Measurements from ENCODE around the gene CEACAM5.

The CEACAM5 gene

GRCh38 chr19:41708481-41708880, at the start of gene CEACAM5:
CEACAM5 (plus strand) TSS chr19:41708626; CDS start chr19:41708732, 106 bp downstream.
- DNase-seq = no peak

GRCh38 chr19:41666075-41666474, 42.4 kb upstream of the CEACAM5 start:
- DNase-seq = no peak

- DNase-seq = no peak
Observed at GRCh38 chr19:41668315-41668714, 40.1 kb upstream of the CEACAM5 start.

GRCh38 chr19:41670755-41671154, 37.7 kb upstream of the CEACAM5 start:
- no peak for DNase-seq

- DNase-seq = no peak
Observed at GRCh38 chr19:41671486-41671885, 36.9 kb upstream of the CEACAM5 start.

- DNase-seq = no peak
Observed at GRCh38 chr19:41682437-41682836, 26.0 kb upstream of the CEACAM5 start.

- no peak for DNase-seq
Observed at GRCh38 chr19:41687419-41687818, 21.0 kb upstream of the CEACAM5 start.

GRCh38 chr19:41688098-41688497, 20.3 kb upstream of the CEACAM5 start, which contains the start of gene CEACAM7:
CEACAM7 (minus strand) TSS chr19:41688270; CDS start chr19:41688165, 105 bp downstream.
- DNase-seq = no peak

GRCh38 chr19:41688687-41689086, 19.7 kb upstream of the CEACAM5 start:
- no peak for DNase-seq

GRCh38 chr19:41689993-41690800, 18.2 kb upstream of the CEACAM5 start:
- DNase-seq = no peak

GRCh38 chr19:41690801-41691065, 17.7 kb upstream of the CEACAM5 start:
- no peak for DNase-seq

GRCh38 chr19:41691268-41691970, 17.0 kb upstream of the CEACAM5 start:
- no peak for DNase-seq

- no peak for DNase-seq
Observed at GRCh38 chr19:41694196-41694595, 14.2 kb upstream of the CEACAM5 start.

GRCh38 chr19:41694831-41695635, 13.4 kb upstream of the CEACAM5 start:
- DNase-seq = no peak

- DNase-seq = no peak
Observed at GRCh38 chr19:41695745-41696144, 12.7 kb upstream of the CEACAM5 start.

- DNase-seq = no peak
Observed at GRCh38 chr19:41696402-41697197, 11.8 kb upstream of the CEACAM5 start.

GRCh38 chr19:41697198-41697855, 11.1 kb upstream of the CEACAM5 start:
- no peak for DNase-seq

- no peak for DNase-seq
Observed at GRCh38 chr19:41698746-41699230, 9.6 kb upstream of the CEACAM5 start.

- no peak for DNase-seq
Observed at GRCh38 chr19:41699231-41699967, 9.0 kb upstream of the CEACAM5 start.

GRCh38 chr19:41699968-41700323, 8.5 kb upstream of the CEACAM5 start:
- DNase-seq = no peak
